ENCODE measurements around the gene SARDH. TPM values are rescaled to one million over a fixed set of nuclear protein-coding genes. Genes with fewer than 3 reads are reported as not detected.

Gene SARDH
- polyA plus RNA-seq, 3 donors: not detected

DNA sequence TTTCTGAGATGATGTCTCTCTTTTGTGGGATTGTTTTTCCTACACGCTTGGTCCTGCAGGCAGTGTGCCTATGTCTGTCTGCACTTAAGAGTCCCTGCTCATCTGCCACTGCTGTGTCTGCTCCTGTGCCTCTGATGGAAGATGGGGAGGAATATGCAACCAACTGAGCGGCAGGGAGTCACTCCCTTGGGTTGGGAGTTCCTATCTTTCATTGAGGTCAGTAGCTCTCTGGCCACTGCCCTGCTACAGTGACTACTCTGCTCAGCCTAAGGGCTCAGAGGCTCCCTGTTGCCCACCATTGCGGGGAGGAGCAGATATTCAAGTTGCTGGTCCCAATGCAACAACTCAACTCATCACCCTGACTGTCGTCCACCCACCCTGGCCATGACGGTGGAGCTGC, 115.6 kb downstream of the SARDH start:
- H2AFZ ChIP-seq (ENCODE audit: insufficient read depth, low read depth, low read length, poor library complexity, severe bottlenecking): no peak overlapping the region
- Mint-ChIP-seq H3K27ac (peak overlapping the region in 1 of 7 donors; percentile 3), H3K36me3 (no peaks in the 10 kb centered on the region), H3K4me1 (peaks cover 5% of the 10 kb centered on the region), H3K9me3 (peaks cover 6 to 20% (median 12%) of the 10 kb centered on the region in 7 donors), H3K4me3 (peak overlapping the region in 1 of 2 donors; percentile 13), H3K27me3 (ENCODE audit: low read depth in 3 of 3) (peaks cover 3 to 27% (median 19%) of the 10 kb centered on the region in 3 donors)
- TF ChIP-seq, protein P1, sequence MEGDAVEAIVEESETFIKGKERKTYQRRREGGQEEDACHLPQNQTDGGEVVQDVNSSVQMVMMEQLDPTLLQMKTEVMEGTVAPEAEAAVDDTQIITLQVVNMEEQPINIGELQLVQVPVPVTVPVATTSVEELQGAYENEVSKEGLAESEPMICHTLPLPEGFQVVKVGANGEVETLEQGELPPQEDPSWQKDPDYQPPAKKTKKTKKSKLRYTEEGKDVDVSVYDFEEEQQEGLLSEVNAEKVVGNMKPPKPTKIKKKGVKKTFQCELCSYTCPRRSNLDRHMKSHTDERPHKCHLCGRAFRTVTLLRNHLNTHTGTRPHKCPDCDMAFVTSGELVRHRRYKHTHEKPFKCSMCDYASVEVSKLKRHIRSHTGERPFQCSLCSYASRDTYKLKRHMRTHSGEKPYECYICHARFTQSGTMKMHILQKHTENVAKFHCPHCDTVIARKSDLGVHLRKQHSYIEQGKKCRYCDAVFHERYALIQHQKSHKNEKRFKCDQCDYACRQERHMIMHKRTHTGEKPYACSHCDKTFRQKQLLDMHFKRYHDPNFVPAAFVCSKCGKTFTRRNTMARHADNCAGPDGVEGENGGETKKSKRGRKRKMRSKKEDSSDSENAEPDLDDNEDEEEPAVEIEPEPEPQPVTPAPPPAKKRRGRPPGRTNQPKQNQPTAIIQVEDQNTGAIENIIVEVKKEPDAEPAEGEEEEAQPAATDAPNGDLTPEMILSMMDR (IDR thresholded peaks at IDR 0.05): no peak
- no peak for DNase-seq
- WGBS (ENCODE audit: insufficient coverage): 77% methylated on average over 2 of the region's 5 CpGs
- H4K20me1 ChIP-seq (ENCODE audit: insufficient read depth, low read length): no peaks in the 10 kb centered on the region
- no peaks in the 10 kb centered on the region for H3K36me3 ChIP-seq (replicated peaks in 1 of 2; ENCODE audit: control insufficient read depth in 1 of 2, insufficient read depth in 2 of 2, low read length in 2 of 2)
- H3K27ac ChIP-seq (ENCODE audit: low read depth in 1 of 2, low read length in 2 of 2): no peak overlapping the region
- no peaks in the 10 kb centered on the region for H3K79me2 ChIP-seq (ENCODE audit: insufficient read depth, low read length)
- peaks cover 0 to 11% of the 10 kb centered on the region in 2 donors for H3K9me3 ChIP-seq (replicated peaks in 1 of 2; ENCODE audit: control insufficient read depth in 1 of 2, insufficient read depth in 1 of 2, low read length in 2 of 2)
- intact Hi-C loops (cut with micrococcal nuclease): no loop called here
- no peak overlapping the region for H3K9ac ChIP-seq (ENCODE audit: insufficient read depth, low read length, poor library complexity, severe bottlenecking)
- peaks cover 0 to 6% of the 10 kb centered on the region in 2 donors for H3K27me3 ChIP-seq (ENCODE audit: control insufficient read depth in 2 of 2, insufficient read depth in 2 of 2, low read length in 2 of 2)
- H3K4me3 ChIP-seq (replicated peaks in 1 of 3; ENCODE audit: low read depth in 2 of 3, low read length in 3 of 3): no peak overlapping the region
- H3K4me2 ChIP-seq (replicated peaks; ENCODE audit: extremely low read depth, low read length, poor library complexity, severe bottlenecking): no peak overlapping the region
- H3K4me1 ChIP-seq (ENCODE audit: control insufficient read depth in 1 of 2, insufficient read depth in 2 of 2, low read length in 2 of 2): no peaks in the 10 kb centered on the region

DNA sequence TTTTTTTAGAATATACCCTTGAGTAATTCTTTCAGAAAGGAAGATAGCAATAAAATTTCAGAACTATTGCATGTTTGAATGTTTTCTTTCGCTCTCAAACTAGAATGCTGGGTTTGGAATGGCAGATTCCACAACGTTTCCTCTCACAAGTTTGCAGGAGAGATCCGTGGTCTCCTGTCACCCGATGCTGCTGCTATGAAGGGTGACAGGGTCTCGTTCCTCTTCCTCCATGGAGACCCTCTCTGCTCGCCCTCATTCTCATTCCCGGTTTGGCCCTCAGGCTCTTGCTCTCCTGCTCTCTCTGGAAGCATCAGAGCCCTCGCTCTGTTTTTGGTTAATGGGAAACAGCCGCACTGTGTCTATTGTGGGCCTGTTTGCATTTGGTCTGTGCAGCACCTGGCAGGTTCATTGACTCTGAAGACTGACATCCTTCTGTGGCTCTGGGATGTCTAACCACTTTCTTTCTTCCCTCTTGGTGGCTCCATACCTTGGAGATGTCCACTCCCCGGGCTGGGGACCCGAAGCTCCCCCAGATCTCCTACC, 116.4 kb downstream of the SARDH start:
- Histone ChIP-seq H3K4me3 (replicated peaks in 1 of 3; ENCODE audit: low read depth in 2 of 3, low read length in 3 of 3) (no peak overlapping the region), H3K4me1 (ENCODE audit: control insufficient read depth in 1 of 2, insufficient read depth in 2 of 2, low read length in 2 of 2) (no peaks in the 10 kb centered on the region), H3K27me3 (ENCODE audit: control insufficient read depth in 2 of 2, insufficient read depth in 2 of 2, low read length in 2 of 2) (peaks cover 0 to 6% of the 10 kb centered on the region in 2 donors), H3K4me2 (replicated peaks; ENCODE audit: extremely low read depth, low read length, poor library complexity, severe bottlenecking) (no peak overlapping the region), H4K20me1 (ENCODE audit: insufficient read depth, low read length) (no peaks in the 10 kb centered on the region), H3K79me2 (ENCODE audit: insufficient read depth, low read length) (no peaks in the 10 kb centered on the region), H2AFZ (ENCODE audit: insufficient read depth, low read depth, low read length, poor library complexity, severe bottlenecking) (no peak overlapping the region), H3K27ac (ENCODE audit: low read depth in 1 of 2, low read length in 2 of 2) (no peak overlapping the region), H3K9me3 (replicated peaks in 1 of 2; ENCODE audit: control insufficient read depth in 1 of 2, insufficient read depth in 1 of 2, low read length in 2 of 2) (peaks cover 0 to 7% of the 10 kb centered on the region in 2 donors), H3K36me3 (replicated peaks in 1 of 2; ENCODE audit: control insufficient read depth in 1 of 2, insufficient read depth in 2 of 2, low read length in 2 of 2) (no peaks in the 10 kb centered on the region), H3K9ac (ENCODE audit: insufficient read depth, low read length, poor library complexity, severe bottlenecking) (no peak overlapping the region)
- H3K27ac Mint-ChIP-seq: no peak overlapping the region
- intact Hi-C loops (cut with micrococcal nuclease): no loop called here
- peak overlapping the region in 1 of 2 donors; percentile 17 for H3K4me3 Mint-ChIP-seq
- DNase-seq: no peak
- WGBS (ENCODE audit: insufficient coverage): 89% methylated on average over 9 of the region's 11 CpGs
- peaks cover 4 to 15% (median 9%) of the 10 kb centered on the region in 7 donors for H3K9me3 Mint-ChIP-seq
- H3K4me1 Mint-ChIP-seq: peaks cover 5% of the 10 kb centered on the region
- peaks cover 7 to 28% (median 22%) of the 10 kb centered on the region in 3 donors for H3K27me3 Mint-ChIP-seq (ENCODE audit: low read depth in 3 of 3)
- no peaks in the 10 kb centered on the region for H3K36me3 Mint-ChIP-seq
- TF ChIP-seq, protein P1 (IDR thresholded peaks at IDR 0.05): no peak
